GM19452 (cell line): ENCODE results near the gene HMG20A.

Experiments used
- ATAC-seq: cut with Tn5 transposase; IDR thresholded peaks from one replicate; pipeline ENCODE4 v1.9.1; 2021; ENCODE audit not compliant: unreplicated experiment

Gene HMG20A

DNA sequence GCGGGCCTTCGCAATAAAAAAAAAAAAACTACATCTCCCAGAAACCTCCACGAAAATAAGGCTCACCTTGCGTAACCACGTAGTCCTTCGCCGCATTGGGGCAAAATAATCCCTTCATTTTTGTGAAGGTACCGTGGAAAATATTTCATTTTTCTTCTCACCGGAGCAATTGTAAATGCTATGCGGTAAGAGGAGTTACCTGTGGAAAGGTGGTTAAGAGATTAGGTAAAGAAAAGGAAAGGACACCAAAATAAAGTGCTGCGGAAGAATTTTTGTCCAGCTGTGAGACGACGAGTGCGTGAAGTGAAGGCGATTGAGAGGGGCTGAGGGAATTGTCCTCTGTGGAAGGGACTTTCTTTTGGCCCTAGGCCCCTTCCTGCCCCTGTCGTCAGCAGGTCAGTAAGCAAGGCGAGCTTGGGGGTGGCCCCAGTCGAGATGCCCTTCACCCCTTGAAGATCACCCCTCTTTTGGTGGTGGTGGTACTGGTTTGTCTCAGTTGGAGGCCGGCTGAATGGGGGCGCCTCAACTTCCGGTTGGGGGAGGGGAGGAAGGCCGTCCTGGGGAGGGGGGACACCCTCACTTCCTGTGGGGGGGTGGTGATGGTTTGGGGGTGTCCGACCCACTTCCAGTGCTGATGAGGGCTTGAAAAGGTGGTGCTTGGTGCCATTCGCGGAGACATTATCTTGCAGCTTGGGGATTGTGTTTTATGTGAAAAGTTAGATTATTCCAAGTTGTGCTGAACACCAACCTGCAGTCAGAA lies at the start of gene HMG20A:
Gene HMG20A, plus strand, starts transcription at position 279 of the 760 bp plus-strand sequence. CDS start 37,520 bp downstream, outside the sequence.
- ATAC-seq: no peak

- no peak for ATAC-seq
These were observed 48.7 kb upstream of the HMG20A start for GRCh38 chr15:77371850-77372563.

DNA sequence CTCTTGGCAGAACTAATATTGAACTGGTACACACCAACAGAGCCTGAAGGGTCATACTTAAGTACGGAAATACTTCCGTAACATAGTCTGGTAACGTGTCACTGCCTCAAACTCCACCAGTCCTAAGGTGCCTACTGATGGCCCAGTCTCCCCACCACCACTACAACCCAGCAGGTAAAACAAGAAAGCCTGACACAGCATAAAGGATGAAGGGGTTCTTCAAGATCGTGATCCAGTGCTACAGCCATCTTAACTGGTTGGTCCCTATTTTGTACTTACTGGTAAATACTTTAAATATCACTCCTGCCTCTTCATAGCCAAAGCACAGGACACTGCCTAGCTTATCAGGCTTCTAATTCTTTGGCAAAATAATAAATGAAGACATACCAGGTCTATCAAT lies 47.2 kb upstream of the HMG20A start:
- no peak for ATAC-seq

GRCh38 chr15:77375133-77375532 lies 45.6 kb upstream of the HMG20A start:
- ATAC-seq: no peak

- ATAC-seq: no peak
These were observed 43.9 kb upstream of the HMG20A start for GRCh38 chr15:77376770-77377169.

- ATAC-seq: no peak
These were observed 40.7 kb upstream of the HMG20A start for GRCh38 chr15:77380033-77380432.

DNA sequence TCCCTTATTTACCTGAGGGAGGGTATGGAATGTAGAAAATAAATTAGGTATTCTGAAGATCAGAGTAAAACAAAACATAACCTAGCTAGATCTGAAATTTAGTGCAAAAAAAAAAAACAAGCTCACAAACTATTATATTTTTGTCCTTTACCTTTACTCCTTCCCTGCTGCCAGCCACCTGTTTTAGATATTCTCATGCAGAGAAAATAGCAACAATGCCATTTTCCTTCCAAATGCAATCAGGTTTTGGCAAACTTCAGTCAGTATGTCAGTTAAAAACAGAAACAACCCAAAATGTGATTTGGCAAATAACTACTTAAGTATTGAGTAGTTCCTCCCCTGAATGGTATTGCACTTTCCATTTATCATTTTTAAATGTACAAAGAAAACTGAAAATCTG lies 36.6 kb upstream of the HMG20A start:
- ATAC-seq: no peak

DNA sequence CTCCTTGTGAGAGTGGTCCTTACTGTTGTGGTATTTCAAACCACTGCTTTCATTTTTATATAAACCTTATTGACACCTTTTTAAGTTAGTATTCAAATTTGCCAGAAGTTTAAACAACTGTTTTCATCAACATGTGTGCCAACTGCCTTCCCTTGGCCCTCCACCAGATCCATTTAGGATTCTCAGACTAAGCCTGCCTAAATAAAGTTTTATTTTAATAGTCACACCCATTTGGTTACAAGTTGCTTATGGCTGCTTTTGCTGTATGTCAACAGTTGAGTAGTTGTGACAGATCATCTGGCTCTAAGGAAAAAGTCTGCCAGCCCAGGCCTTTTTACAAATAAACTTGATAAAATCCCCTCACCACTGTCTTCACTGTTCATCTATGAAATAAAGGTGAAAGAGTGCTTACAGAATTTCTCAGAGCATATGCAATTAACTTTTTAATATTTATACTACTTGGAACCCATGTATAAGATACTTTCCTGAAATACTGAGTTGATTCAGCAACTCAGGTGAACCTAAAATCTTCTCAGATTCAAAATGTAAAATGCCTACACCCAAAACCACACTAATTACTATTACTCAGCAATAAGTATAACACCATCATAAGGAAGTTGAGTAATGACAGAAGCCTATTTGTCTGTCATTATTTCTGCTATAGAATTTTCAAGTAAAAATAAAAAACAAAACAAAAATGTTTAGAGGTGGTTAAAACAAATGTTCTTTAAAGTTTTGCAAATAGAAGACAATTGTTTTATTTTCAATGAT lies 35.9 kb upstream of the HMG20A start:
- no peak for ATAC-seq

DNA sequence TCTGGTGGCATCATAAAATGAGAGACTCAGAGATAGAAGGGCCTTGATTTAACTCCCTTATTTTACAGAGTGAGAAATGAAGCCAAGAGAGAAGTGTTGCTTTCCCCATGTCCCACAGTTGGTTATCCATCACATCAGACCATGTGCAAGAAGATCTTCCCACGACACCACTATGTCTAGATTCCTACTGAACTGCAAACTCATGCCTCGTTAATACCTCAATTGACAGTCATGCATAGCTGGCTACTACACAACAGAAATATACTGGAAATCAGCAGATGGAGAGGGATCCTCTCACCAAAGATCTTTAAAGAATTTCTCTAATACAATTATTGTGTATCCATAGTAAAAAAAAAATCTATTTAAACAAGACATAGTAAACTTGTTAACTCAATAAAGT lies 34.1 kb upstream of the HMG20A start:
- no peak for ATAC-seq

- ATAC-seq: no peak
These were observed 33.2 kb upstream of the HMG20A start for GRCh38 chr15:77387365-77388105.

- ATAC-seq: no peak
These were observed 29.2 kb upstream of the HMG20A start for GRCh38 chr15:77391372-77391951.

GRCh38 chr15:77392762-77393470 lies 27.8 kb upstream of the HMG20A start:
- ATAC-seq: no peak

GRCh38 chr15:77393471-77393840 lies 27.2 kb upstream of the HMG20A start:
- no peak for ATAC-seq

GRCh38 chr15:77395013-77395774 lies 25.5 kb upstream of the HMG20A start:
- ATAC-seq: no peak

- ATAC-seq: no peak
These were observed 24.0 kb upstream of the HMG20A start for GRCh38 chr15:77396692-77397091.

DNA sequence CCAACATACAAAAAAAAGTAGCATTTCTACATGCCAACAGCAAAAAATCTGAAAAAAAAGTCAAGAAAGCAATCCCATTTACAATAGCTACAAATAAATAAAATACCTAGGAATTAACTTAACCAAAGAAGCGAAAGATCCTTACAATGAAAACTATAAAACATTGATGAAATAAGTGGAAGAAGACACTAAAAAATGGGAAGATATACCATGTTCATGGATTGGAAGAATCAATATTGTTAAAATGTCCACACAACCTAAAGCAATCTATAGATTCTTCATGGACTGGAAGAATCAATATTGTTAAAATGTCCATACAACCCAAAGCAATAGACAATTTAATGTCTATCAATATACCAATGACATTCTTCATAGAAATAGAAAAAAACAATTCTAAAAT lies 21.8 kb upstream of the HMG20A start:
- ATAC-seq: no peak

GRCh38 chr15:77400258-77400657 lies 20.4 kb upstream of the HMG20A start:
- no peak for ATAC-seq

- no peak for ATAC-seq
These were observed 17.8 kb upstream of the HMG20A start for GRCh38 chr15:77402740-77403379.
